ENCODE data around the gene RTKN. TPM values are rescaled to one million over a fixed set of nuclear protein-coding genes. Genes with fewer than 3 reads are reported as not detected.

RTKN gene
- total and polyA plus RNA-seq, 4 donors = 27.8 to 98.0 (median 73.0) TPM

DNA sequence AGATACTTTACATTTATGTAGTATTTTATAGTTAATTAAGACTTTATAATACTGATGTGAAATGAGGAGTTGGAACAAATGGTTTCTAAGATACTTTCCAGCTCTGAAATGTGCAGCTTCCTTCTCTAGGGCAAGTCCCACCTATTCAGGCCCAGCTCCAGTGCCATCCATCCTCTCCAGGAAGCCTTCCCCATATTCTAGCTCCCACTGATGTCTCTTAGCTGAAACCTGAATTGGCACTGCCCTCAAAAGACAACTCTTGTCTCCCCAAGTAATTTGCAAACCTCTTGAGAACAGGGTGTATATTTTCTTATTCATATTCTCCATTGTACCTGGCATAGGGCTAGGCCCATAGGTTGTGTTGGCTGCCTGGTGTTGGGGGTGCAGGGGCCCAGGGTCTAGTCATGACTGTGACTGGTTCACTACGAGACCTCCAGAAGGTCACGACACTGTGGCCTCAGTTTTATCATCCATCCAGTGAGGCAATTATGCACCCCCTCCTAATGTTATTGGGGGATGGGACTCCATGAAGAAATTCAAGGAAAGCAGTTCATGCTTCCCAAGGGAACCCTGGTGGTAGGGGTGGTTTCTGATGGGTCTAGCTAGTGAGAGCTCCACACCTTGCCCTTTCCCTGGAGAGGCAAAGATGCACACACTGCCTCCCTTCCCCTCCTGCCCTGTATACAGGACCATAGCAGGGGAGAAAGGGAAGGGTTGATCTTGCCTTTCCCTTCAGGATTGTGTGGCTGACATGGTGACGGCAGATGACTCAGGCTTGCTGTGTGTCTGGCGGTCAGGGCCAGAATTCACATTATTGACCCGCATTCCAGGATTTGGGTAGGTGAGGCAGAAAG is 17.4 kb downstream of the RTKN start (continued):
- TF ChIP-seq, protein P1, sequence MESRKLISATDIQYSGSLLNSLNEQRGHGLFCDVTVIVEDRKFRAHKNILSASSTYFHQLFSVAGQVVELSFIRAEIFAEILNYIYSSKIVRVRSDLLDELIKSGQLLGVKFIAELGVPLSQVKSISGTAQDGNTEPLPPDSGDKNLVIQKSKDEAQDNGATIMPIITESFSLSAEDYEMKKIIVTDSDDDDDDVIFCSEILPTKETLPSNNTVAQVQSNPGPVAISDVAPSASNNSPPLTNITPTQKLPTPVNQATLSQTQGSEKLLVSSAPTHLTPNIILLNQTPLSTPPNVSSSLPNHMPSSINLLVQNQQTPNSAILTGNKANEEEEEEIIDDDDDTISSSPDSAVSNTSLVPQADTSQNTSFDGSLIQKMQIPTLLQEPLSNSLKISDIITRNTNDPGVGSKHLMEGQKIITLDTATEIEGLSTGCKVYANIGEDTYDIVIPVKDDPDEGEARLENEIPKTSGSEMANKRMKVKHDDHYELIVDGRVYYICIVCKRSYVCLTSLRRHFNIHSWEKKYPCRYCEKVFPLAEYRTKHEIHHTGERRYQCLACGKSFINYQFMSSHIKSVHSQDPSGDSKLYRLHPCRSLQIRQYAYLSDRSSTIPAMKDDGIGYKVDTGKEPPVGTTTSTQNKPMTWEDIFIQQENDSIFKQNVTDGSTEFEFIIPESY (IDR thresholded peaks at IDR 0.05) = no peak
- TF ChIP-seq FOXA1 (IDR thresholded peaks at IDR 0.05) = no peak
- TF ChIP-seq HNF4G (IDR thresholded peaks at IDR 0.05) = no peak
- no peak for TF ChIP-seq YY1 (IDR thresholded peaks at IDR 0.05)

DNA sequence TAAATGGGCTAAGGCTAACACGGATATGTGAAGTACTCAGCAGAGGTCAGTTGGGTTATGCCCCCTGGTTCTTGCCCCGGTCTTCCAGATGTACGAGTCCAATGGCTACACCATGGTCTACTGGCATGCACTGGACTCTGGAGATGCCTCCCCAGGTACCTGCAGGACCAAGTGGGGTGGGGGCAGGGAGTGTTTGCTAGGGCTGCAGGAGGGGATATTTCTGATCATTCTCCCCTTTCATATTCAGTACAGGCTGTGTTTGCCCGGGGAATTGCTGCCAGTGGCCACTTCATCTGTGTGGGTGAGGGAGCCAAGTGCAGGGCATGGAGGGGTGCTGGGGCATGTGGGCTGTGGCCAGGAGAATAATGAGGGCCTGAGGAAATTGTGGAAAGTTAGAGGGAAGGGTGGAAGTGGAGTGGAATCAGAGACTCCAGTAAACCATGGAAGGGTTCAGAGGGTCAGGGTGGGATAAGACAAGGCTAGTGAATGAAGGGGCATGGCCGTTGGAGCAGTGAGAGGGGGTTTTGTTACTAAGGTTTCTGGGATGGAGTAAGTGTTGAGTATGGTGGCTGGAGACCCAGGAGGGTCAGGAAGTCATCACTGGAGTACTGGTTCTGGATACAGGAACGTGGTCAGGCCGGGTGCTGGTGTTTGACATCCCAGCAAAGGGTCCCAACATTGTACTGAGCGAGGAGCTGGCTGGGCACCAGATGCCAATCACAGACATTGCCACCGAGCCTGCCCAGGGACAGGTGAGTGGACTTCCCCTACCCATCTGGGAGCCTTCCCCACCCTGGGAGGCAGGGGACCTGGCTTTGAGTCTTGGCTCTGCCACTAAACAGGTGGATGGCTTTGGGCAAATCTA is 18.3 kb downstream of the RTKN start:
- no peak overlapping the region for H3K27ac ChIP-seq (ENCODE audit: low read depth in 1 of 2, low read length in 2 of 2)
- H3K4me3 ChIP-seq (ENCODE audit: low read depth in 1 of 3, low read length in 3 of 3) = no peak overlapping the region
- 78% methylated on average over 9 of the region's 9 CpGs for WGBS
- DNase-seq (ENCODE audit: low spot score) = no peak
- TF ChIP-seq EGR1 (IDR thresholded peaks at IDR 0.05; ENCODE audit: low read depth in 2 of 2) (no peak), SP1 (IDR thresholded peaks at IDR 0.05) (no peak), RAD21 (IDR thresholded peaks at IDR 0.05) (no peak), JUND (IDR thresholded peaks at IDR 0.05) (no peak), FOXA1 (IDR thresholded peaks at IDR 0.05) (no peak), NR2F2 (IDR thresholded peaks at IDR 0.05) (no peak), GABPA (IDR thresholded peaks at IDR 0.05 in 1 of 2, conservative IDR thresholded peaks at IDR 0.05 in 1 of 2) (no peak), FOXA2 (IDR thresholded peaks at IDR 0.05) (no peak), RXRA (IDR thresholded peaks at IDR 0.05) (no peak)
- TF ChIP-seq, protein P2, sequence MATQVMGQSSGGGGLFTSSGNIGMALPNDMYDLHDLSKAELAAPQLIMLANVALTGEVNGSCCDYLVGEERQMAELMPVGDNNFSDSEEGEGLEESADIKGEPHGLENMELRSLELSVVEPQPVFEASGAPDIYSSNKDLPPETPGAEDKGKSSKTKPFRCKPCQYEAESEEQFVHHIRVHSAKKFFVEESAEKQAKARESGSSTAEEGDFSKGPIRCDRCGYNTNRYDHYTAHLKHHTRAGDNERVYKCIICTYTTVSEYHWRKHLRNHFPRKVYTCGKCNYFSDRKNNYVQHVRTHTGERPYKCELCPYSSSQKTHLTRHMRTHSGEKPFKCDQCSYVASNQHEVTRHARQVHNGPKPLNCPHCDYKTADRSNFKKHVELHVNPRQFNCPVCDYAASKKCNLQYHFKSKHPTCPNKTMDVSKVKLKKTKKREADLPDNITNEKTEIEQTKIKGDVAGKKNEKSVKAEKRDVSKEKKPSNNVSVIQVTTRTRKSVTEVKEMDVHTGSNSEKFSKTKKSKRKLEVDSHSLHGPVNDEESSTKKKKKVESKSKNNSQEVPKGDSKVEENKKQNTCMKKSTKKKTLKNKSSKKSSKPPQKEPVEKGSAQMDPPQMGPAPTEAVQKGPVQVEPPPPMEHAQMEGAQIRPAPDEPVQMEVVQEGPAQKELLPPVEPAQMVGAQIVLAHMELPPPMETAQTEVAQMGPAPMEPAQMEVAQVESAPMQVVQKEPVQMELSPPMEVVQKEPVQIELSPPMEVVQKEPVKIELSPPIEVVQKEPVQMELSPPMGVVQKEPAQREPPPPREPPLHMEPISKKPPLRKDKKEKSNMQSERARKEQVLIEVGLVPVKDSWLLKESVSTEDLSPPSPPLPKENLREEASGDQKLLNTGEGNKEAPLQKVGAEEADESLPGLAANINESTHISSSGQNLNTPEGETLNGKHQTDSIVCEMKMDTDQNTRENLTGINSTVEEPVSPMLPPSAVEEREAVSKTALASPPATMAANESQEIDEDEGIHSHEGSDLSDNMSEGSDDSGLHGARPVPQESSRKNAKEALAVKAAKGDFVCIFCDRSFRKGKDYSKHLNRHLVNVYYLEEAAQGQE (IDR thresholded peaks at IDR 0.05) = no peak
- TF ChIP-seq, protein P3, sequence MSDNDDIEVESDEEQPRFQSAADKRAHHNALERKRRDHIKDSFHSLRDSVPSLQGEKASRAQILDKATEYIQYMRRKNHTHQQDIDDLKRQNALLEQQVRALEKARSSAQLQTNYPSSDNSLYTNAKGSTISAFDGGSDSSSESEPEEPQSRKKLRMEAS (IDR thresholded peaks at IDR 0.05) = no peak
- peaks cover 6 to 17% (median 7%) of the 10 kb centered on the region in 4 donors for H3K4me1 ChIP-seq (ENCODE audit: control insufficient read depth in 4 of 4, insufficient read depth in 4 of 4, low read length in 3 of 4)
- no peaks in the 10 kb centered on the region for H3K9me3 ChIP-seq (ENCODE audit: control insufficient read depth in 4 of 4, low read length in 3 of 4)
- H3K27me3 ChIP-seq (ENCODE audit: control insufficient read depth in 4 of 4, insufficient read depth in 4 of 4, low read length in 3 of 4) = no peaks in the 10 kb centered on the region
- no peak overlapping the region for H3K9ac ChIP-seq (ENCODE audit: low read depth in 1 of 2, low read length in 2 of 2)
- H3K36me3 ChIP-seq (ENCODE audit: control insufficient read depth in 4 of 4, insufficient read depth in 3 of 4, low read depth in 1 of 4, low read length in 3 of 4) = peaks cover 5 to 33% (median 21%) of the 10 kb centered on the region in 4 donors

Data from liver (tissue), 9 donors.